PC-9 (cell line): ENCODE measurements around the gene CPTP.

Experiments used
- CTCF ChIP-seq: fragments of 200-600 bp; sonication (generic); conservative IDR thresholded peaks from 2 replicates; pipeline ENCODE4 v1.6.1; 2017; ENCODE audit warnings: mixed run types, antibody characterized with exemption, mild to moderate bottlenecking, moderate library complexity
- EZH2 ChIP-seq: fragments of 200-600 bp; sonication (generic); IDR thresholded peaks from 2 replicates; pipeline ENCODE4 v1.8.0; 2017; ENCODE audit warnings: antibody characterized with exemption, low read depth

- TF ChIP-seq CTCF (no peak), EZH2 (no peak)
Measured at GRCh38 chr1:1320666-1321448, 3.7 kb upstream of the CPTP start.
